Erythroblast (primary cell): ENCODE measurements around the gene MBD3.

Experiments used
- GATA1 ChIP-seq: IDR thresholded peaks from 2 replicates; pipeline ENCODE4 v1.6.1; 2011; ENCODE audit warnings: low read depth, mild to moderate bottlenecking, control low read depth, low read length, moderate library complexity
- POLR2A ChIP-seq: IDR thresholded peaks from 2 replicates; pipeline ENCODE4 v1.6.1; 2011; ENCODE audit warnings: mild to moderate bottlenecking, low read length

DNA sequence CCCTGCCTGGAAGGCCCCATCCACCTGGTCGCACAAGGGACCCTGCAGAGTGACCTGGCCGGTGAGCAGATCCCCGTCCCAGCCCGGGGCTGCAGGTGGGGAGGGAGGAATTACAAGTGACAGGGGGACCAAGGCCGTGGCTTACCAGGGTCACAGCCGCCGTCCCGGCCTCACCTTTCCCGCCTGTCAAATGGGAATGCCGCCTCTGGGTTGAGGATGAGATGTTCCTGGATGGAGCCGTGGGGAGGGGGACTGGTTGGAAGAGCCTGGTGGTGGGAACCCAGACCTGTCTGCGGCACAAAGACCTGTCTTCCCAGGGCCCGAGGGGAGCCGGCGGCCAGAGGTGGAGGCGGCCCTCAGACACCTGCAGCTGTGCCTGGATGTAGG lies 63.2 kb downstream of the MBD3 start:
- no peak for TF ChIP-seq POLR2A
- TF ChIP-seq GATA1: no peak
